GM23338 (cell line): ENCODE results near the gene CDC42BPG. TPM values are rescaled to one million over a fixed set of nuclear protein-coding genes. Genes with fewer than 3 reads are reported as not detected.

Source experiments
- ATAC-seq: fragments of 200-7000 bp; cut with Tn5 transposase; 3 replicates; pipeline ENCODE4 v1.9.1; 2020
- DNase-seq: peaks from one replicate; pipeline ENCODE4 v3.0.0-alpha.2; 2015; ENCODE audit warnings: low spot score
- H2AFZ ChIP-seq: fragments of 200-600 bp; sonication (generic); 2 replicates; pipeline ENCODE4 v1.8.0; 2016; ENCODE audit warnings: antibody characterized with exemption, mild to moderate bottlenecking, moderate library complexity
- H3F3A ChIP-seq: fragments of 200-600 bp; sonication (generic); replicated peaks from 2 replicates; pipeline ENCODE4 v1.8.0; 2017; ENCODE audit warnings: antibody characterized with exemption, mixed run types, low read depth
- H3K27ac ChIP-seq: fragments of 200-600 bp; sonication (generic); 2 replicates; pipeline ENCODE4 v1.6.1; 2016; ENCODE audit warnings: low read depth
- H3K27me3 ChIP-seq: fragments of 200-600 bp; sonication (generic); 2 replicates; pipeline ENCODE4 v1.8.0; 2016; ENCODE audit warnings: mild to moderate bottlenecking, mixed run types, moderate library complexity; ENCODE audit not compliant: insufficient read depth
- H3K36me3 ChIP-seq: fragments of 200-600 bp; sonication (generic); 2 replicates; pipeline ENCODE4 v1.8.0; 2016; ENCODE audit warnings: mild to moderate bottlenecking; ENCODE audit not compliant: insufficient read depth
- H3K4me1 ChIP-seq: fragments of 200-600 bp; sonication (generic); 2 replicates; pipeline ENCODE4 v1.8.0; 2016; ENCODE audit warnings: mild to moderate bottlenecking, moderate library complexity; ENCODE audit not compliant: insufficient read depth
- H3K4me2 ChIP-seq: fragments of 200-600 bp; sonication (generic); 2 replicates; pipeline ENCODE4 v1.7.1; 2017; ENCODE audit warnings: mixed run types
- H3K4me3 ChIP-seq: fragments of 200-600 bp; sonication (generic); 2 replicates; pipeline ENCODE4 v1.6.1; 2016; ENCODE audit warnings: mixed run types
- H3K79me2 ChIP-seq: fragments of 200-600 bp; sonication (generic); replicated peaks from 2 replicates; pipeline ENCODE4 v1.8.0; 2017; ENCODE audit warnings: mild to moderate bottlenecking; ENCODE audit not compliant: insufficient read depth
- H3K9me2 ChIP-seq: fragments of 200-600 bp; sonication (generic); 2 replicates; pipeline ENCODE4 v1.8.0; 2017; ENCODE audit not compliant: insufficient read depth
- H4K20me1 ChIP-seq: fragments of 200-600 bp; sonication (generic); replicated peaks from 2 replicates; pipeline ENCODE4 v1.8.0; 2017; ENCODE audit warnings: mild to moderate bottlenecking; ENCODE audit not compliant: insufficient read depth
- H3K27ac Mint-ChIP-seq: 2 replicates; pipeline ENCODE4 v1.8.0; 2020; ENCODE audit warnings: inconsistent platforms, mild to moderate bottlenecking, moderate library complexity, mixed read lengths
- H3K27me3 Mint-ChIP-seq: 3 replicates; pipeline ENCODE4 v1.8.0; 2022; ENCODE audit warnings: low read depth, mild to moderate bottlenecking, moderate library complexity, mixed read lengths, inconsistent platforms; ENCODE audit not compliant: insufficient read depth, poor library complexity
- H3K36me3 Mint-ChIP-seq: 3 replicates; pipeline ENCODE4 v1.8.0; 2021; ENCODE audit warnings: low read depth, mild to moderate bottlenecking, inconsistent platforms, moderate library complexity, mixed read lengths
- H3K4me1 Mint-ChIP-seq: 3 replicates; pipeline ENCODE4 v1.8.0; 2020; ENCODE audit warnings: mild to moderate bottlenecking, inconsistent platforms, mixed read lengths
- H3K4me3 Mint-ChIP-seq: 3 replicates; pipeline ENCODE4 v1.8.0; 2021; ENCODE audit warnings: moderate library complexity, mild to moderate bottlenecking, inconsistent platforms, mixed read lengths
- H3K9me3 Mint-ChIP-seq: 3 replicates; pipeline ENCODE4 v1.8.0; 2020; ENCODE audit warnings: moderate library complexity, mild to moderate bottlenecking, inconsistent platforms, mixed read lengths
- CREB1 ChIP-seq: fragments of 250-450 bp; sonication (Bioruptor Pico); IDR thresholded peaks from 2 replicates; pipeline ENCODE4 v1.5.0; 2020; ENCODE audit warnings: low read depth, mild to moderate bottlenecking, moderate library complexity
- EZH2 ChIP-seq: fragments of 200-600 bp; sonication (generic); IDR thresholded peaks from one replicate; pipeline ENCODE4 v1.8.0; 2017; ENCODE audit warnings: antibody characterized with exemption, mild to moderate bottlenecking, low read depth; ENCODE audit not compliant: unreplicated experiment
- EZH2phosphoT487 ChIP-seq: fragments of 200-600 bp; sonication (generic); IDR thresholded peaks from one replicate; pipeline ENCODE4 v1.8.1; 2018; ENCODE audit warnings: antibody characterized with exemption; ENCODE audit not compliant: unreplicated experiment
- JUNB ChIP-seq: IDR thresholded peaks from one replicate; pipeline ENCODE4 v1.6.1; 2016; ENCODE audit warnings: antibody characterized with exemption; ENCODE audit not compliant: unreplicated experiment
- NANOG ChIP-seq: IDR thresholded peaks from 2 replicates; pipeline ENCODE4 v1.6.1; 2016; ENCODE audit warnings: antibody characterized with exemption, borderline replicate concordance
- POLR2AphosphoS5 ChIP-seq: IDR thresholded peaks from 2 replicates; pipeline ENCODE4 v1.6.1; 2016; ENCODE audit warnings: antibody characterized with exemption, low read depth
- STAT1 ChIP-seq: IDR thresholded peaks from one replicate; pipeline ENCODE4 v1.6.1; 2016; ENCODE audit warnings: antibody characterized with exemption; ENCODE audit not compliant: unreplicated experiment
- ZNF114 ChIP-seq: fragments of 250-450 bp; sonication (Bioruptor Pico); IDR thresholded peaks from 2 replicates; pipeline ENCODE4 v1.5.0; 2020; ENCODE audit warnings: mild to moderate bottlenecking, moderate library complexity
- polyA plus RNA-seq: library from polyadenylated mRNA; unstranded; fragments of >200 nt; fragmentation: Nextera tagmentation; extraction: Ambion mirVana; gene quantifications from 2 replicates; pipeline ENCODE4 v1.2.1, GENCODE V29; 2016
- total RNA-seq: library from RNA; depleted of rRNA; stranded (reverse); fragments of >200 nt; shearing (Covaris generic); gene quantifications from 2 replicates; pipeline ENCODE4 v1.2.3, GENCODE V29; 2014
- TF ChIP-seq, protein P1 (sequence below): fragments of 250-450 bp; sonication (Bioruptor Pico); IDR thresholded peaks from 2 replicates; pipeline ENCODE4 v1.5.0; 2020; ENCODE audit warnings: mild to moderate bottlenecking, moderate library complexity
- TF ChIP-seq, protein P2 (sequence below): IDR thresholded peaks from 2 replicates; pipeline ENCODE4 v1.6.1; 2016; ENCODE audit warnings: antibody characterized with exemption

The CDC42BPG gene
- total and polyA plus RNA-seq, 2 experiments from 2014 or later = 2.3 to 11.6 TPM

DNA sequence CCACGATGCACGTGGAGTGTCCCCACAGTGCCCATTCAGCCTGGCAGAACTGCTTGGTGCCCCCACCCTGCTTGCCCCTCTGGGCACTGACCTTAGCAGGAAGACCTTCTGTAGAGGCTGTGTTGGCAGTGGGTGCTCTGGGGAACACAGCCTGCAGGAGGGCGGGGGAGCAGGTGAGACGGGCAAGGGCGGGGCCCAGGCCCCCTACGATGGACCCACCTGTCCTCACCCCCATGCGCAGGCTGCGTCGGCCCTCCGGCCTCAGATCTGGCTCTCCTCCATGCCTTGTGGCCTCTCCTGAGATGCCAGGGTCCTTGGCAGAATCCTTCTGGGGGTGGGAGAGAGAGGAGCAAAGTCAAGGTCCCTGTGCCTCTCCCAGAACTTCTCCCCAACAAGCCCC, 10.9 kb downstream of the CDC42BPG start:
- Histone ChIP-seq H4K20me1 (no peaks in the 10 kb centered on the region), H2AFZ (no peak overlapping the region), H3K36me3 (no peaks in the 10 kb centered on the region), H3K27me3 (no peaks in the 10 kb centered on the region), H3K27ac (no peak overlapping the region), H3K4me3 (no peak overlapping the region), H3F3A (no peaks in the 10 kb centered on the region), H3K9me2 (no peaks in the 10 kb centered on the region), H3K4me1 (no peaks in the 10 kb centered on the region), H3K4me2 (no peak overlapping the region), H3K79me2 (no peaks in the 10 kb centered on the region)
- Mint-ChIP-seq H3K27ac (no peak overlapping the region), H3K36me3 (peaks cover 7% of the 10 kb centered on the region; the same call in 2 of the 3 replicates), H3K27me3 (peaks cover 2% of the 10 kb centered on the region), H3K4me3 (no peak overlapping the region), H3K4me1 (no peaks in the 10 kb centered on the region), H3K9me3 (no peaks in the 10 kb centered on the region)
- no peak for DNase-seq
- TF ChIP-seq NANOG = no peak
- TF ChIP-seq, protein P1, sequence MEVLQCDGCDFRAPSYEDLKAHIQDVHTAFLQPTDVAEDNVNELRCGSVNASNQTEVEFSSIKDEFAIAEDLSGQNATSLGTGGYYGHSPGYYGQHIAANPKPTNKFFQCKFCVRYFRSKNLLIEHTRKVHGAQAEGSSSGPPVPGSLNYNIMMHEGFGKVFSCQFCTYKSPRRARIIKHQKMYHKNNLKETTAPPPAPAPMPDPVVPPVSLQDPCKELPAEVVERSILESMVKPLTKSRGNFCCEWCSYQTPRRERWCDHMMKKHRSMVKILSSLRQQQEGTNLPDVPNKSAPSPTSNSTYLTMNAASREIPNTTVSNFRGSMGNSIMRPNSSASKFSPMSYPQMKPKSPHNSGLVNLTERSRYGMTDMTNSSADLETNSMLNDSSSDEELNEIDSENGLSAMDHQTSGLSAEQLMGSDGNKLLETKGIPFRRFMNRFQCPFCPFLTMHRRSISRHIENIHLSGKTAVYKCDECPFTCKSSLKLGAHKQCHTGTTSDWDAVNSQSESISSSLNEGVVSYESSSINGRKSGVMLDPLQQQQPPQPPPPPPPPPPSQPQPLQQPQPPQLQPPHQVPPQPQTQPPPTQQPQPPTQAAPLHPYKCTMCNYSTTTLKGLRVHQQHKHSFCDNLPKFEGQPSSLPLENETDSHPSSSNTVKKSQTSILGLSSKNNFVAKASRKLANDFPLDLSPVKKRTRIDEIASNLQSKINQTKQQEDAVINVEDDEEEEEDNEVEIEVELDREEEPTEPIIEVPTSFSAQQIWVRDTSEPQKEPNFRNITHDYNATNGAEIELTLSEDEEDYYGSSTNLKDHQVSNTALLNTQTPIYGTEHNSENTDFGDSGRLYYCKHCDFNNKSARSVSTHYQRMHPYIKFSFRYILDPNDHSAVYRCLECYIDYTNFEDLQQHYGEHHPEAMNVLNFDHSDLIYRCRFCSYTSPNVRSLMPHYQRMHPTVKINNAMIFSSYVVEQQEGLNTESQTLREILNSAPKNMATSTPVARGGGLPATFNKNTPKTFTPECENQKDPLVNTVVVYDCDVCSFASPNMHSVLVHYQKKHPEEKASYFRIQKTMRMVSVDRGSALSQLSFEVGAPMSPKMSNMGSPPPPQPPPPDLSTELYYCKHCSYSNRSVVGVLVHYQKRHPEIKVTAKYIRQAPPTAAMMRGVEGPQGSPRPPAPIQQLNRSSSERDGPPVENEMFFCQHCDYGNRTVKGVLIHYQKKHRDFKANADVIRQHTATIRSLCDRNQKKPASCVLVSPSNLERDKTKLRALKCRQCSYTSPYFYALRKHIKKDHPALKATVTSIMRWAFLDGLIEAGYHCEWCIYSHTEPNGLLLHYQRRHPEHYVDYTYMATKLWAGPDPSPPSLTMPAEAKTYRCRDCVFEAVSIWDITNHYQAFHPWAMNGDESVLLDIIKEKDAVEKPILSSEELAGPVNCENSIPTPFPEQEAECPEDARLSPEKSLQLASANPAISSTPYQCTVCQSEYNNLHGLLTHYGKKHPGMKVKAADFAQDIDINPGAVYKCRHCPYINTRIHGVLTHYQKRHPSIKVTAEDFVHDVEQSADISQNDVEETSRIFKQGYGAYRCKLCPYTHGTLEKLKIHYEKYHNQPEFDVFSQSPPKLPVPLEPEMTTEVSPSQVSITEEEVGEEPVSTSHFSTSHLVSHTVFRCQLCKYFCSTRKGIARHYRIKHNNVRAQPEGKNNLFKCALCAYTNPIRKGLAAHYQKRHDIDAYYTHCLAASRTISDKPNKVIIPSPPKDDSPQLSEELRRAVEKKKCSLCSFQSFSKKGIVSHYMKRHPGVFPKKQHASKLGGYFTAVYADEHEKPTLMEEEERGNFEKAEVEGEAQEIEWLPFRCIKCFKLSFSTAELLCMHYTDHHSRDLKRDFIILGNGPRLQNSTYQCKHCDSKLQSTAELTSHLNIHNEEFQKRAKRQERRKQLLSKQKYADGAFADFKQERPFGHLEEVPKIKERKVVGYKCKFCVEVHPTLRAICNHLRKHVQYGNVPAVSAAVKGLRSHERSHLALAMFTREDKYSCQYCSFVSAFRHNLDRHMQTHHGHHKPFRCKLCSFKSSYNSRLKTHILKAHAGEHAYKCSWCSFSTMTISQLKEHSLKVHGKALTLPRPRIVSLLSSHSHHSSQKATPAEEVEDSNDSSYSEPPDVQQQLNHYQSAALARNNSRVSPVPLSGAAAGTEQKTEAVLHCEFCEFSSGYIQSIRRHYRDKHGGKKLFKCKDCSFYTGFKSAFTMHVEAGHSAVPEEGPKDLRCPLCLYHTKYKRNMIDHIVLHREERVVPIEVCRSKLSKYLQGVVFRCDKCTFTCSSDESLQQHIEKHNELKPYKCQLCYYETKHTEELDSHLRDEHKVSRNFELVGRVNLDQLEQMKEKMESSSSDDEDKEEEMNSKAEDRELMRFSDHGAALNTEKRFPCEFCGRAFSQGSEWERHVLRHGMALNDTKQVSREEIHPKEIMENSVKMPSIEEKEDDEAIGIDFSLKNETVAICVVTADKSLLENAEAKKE (CRISPR knock-in tag) = no peak
- TF ChIP-seq POLR2AphosphoS5 = no peak
- TF ChIP-seq EZH2phosphoT487 = no peak
- TF ChIP-seq STAT1 = no peak
- no peak for TF ChIP-seq EZH2
- TF ChIP-seq CREB1 = no peak
- TF ChIP-seq, protein P2, sequence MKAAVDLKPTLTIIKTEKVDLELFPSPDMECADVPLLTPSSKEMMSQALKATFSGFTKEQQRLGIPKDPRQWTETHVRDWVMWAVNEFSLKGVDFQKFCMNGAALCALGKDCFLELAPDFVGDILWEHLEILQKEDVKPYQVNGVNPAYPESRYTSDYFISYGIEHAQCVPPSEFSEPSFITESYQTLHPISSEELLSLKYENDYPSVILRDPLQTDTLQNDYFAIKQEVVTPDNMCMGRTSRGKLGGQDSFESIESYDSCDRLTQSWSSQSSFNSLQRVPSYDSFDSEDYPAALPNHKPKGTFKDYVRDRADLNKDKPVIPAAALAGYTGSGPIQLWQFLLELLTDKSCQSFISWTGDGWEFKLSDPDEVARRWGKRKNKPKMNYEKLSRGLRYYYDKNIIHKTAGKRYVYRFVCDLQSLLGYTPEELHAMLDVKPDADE = no peak
- no peak for TF ChIP-seq ZNF114 (CRISPR knock-in tag)
- TF ChIP-seq JUNB = no peak
- ATAC-seq = no peak
